Upper lobe of left lung (tissue), 6 donors: Measurements from ENCODE around the gene RGS7. TPM values are rescaled to one million over a fixed set of nuclear protein-coding genes. Genes with fewer than 3 reads are reported as not detected.
"Not testable (repeated sequence)": the region's sequence is repeated elsewhere in the genome, so short reads cannot be mapped to it uniquely, and the experiment has no call there.

Experiments used
- ATAC-seq, 2 donors: fragments of 200-7000 bp; cut with Tn5 transposase; one replicate each; pipeline ENCODE4 v1.9.1; 2022; ENCODE audit warnings: mild to moderate bottlenecking in 2 of 2, moderate library complexity in 2 of 2; ENCODE audit not compliant: low FRiP score in 2 of 2
- DNase-seq, 2 donors: peaks; one replicate each; pipeline ENCODE4 v3.0.0-alpha.2; 2019 to 2020
- H3K27ac ChIP-seq, 4 donors: fragments of 200-600 bp; sonication (generic); one replicate each; pipeline ENCODE4 v1.5.1; 2016 to 2019
- H3K27me3 ChIP-seq, 4 donors: fragments of 200-600 bp; sonication (generic); one replicate each; pipeline ENCODE4 v1.5.1; 2017 to 2019
- H3K36me3 ChIP-seq, 4 donors: fragments of 200-600 bp; sonication (generic); one replicate each; pipeline ENCODE4 v1.5.1; 2016 to 2019
- H3K4me1 ChIP-seq, 4 donors: fragments of 200-600 bp; sonication (generic); one replicate each; pipeline ENCODE4 v1.5.1; 2018 to 2019
- H3K4me3 ChIP-seq, 4 donors: fragments of 200-600 bp; sonication (generic); one replicate each; pipeline ENCODE4 v1.5.1; 2017 to 2019; ENCODE audit warnings: mild to moderate bottlenecking in 2 of 4, moderate library complexity in 1 of 4
- H3K9me3 ChIP-seq, 4 donors: fragments of 200-600 bp; sonication (generic); one replicate each; pipeline ENCODE4 v1.5.1; 2018 to 2019
- EP300 ChIP-seq, 4 donors: sonication (generic); formaldehyde crosslinking; IDR thresholded peaks; one replicate each; pipeline ENCODE4 v1.5.1; 2017; ENCODE audit warnings: antibody characterized with exemption in 4 of 4, control low read depth in 2 of 4
- POLR2A ChIP-seq, 4 donors: fragments of 450-650 bp; IDR thresholded peaks; one replicate each; pipeline ENCODE4 v1.5.1; 2016 to 2017; ENCODE audit warnings: antibody characterized with exemption in 4 of 4, mild to moderate bottlenecking in 2 of 4
- POLR2AphosphoS5 ChIP-seq, 2 donors: sonication (generic); formaldehyde crosslinking; IDR thresholded peaks; one replicate each; pipeline ENCODE4 v1.5.1; 2017; ENCODE audit warnings: antibody characterized with exemption in 2 of 2
- WGBS, 2 donors: methylation state at CpG; one replicate each; pipeline ENCODE4 v1.1.5; 2017 to 2018; 5-methylcytosine and 5-hydroxymethylcytosine counted together
- total RNA-seq, 6 donors: library from RNA; depleted of rRNA in 4 of 6; stranded (reverse); fragments of >200 nt in 4 of 6; gene quantifications; one replicate each; pipeline versions ENCODE4 v1.1.0 to v1.2.1, GENCODE V29; 2016 to 2021
- TF ChIP-seq, protein P1 (sequence below), 6 experiments: fragments of 450-650 bp in 4 of 6; fragments of 200-600 bp in 2 of 6; sonication (generic) in 2 of 6; IDR thresholded peaks; one replicate each; pipeline ENCODE4 v1.5.1; 2016 to 2019; ENCODE audit warnings: antibody characterized with exemption in 6 of 6
- donor health status: DM: no; HTN: no; CAD: no; lungs with moderate emphysema.
- donor health status: DM: no; HTN: yes; CAD: no; lungs with severe emphysema.

RGS7 gene
- total RNA-seq, 6 donors from 2014 or later, result 0.15 TPM; not detected in 5

DNA sequence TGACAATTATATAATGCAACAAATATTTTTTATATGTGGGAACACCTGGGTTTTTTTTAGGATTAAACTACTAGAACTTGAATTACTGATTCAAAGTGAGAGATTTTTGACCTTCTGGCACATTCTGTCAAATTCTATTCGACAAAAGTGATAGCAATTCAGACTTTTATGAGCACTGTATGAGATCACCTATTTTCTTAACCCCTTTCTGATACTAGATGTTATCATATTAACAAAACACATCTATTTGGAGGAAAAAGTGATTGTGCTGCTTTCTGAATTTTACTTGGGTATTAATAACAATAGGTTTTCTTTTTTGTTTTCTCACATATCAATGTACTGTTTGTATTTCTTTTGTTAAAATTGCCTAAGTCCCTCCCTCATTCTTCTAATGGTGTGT, 570.1 kb downstream of the RGS7 start:
- no peaks in the 10 kb centered on the region for H3K9me3 ChIP-seq
- H3K27ac ChIP-seq, result no peak overlapping the region
- DNase-seq, result no peak
- no peaks in the 10 kb centered on the region for H3K36me3 ChIP-seq
- H3K4me3 ChIP-seq, result no peak overlapping the region
- 65 to 66% methylated on average over 1 of the region's 1 CpG for WGBS, 2 donors
- ATAC-seq, result no peak
- no peak for TF ChIP-seq POLR2A (IDR thresholded peaks at IDR 0.05)
- no peak for TF ChIP-seq POLR2AphosphoS5 (IDR thresholded peaks at IDR 0.05)
- TF ChIP-seq, protein P1, sequence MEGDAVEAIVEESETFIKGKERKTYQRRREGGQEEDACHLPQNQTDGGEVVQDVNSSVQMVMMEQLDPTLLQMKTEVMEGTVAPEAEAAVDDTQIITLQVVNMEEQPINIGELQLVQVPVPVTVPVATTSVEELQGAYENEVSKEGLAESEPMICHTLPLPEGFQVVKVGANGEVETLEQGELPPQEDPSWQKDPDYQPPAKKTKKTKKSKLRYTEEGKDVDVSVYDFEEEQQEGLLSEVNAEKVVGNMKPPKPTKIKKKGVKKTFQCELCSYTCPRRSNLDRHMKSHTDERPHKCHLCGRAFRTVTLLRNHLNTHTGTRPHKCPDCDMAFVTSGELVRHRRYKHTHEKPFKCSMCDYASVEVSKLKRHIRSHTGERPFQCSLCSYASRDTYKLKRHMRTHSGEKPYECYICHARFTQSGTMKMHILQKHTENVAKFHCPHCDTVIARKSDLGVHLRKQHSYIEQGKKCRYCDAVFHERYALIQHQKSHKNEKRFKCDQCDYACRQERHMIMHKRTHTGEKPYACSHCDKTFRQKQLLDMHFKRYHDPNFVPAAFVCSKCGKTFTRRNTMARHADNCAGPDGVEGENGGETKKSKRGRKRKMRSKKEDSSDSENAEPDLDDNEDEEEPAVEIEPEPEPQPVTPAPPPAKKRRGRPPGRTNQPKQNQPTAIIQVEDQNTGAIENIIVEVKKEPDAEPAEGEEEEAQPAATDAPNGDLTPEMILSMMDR (IDR thresholded peaks at IDR 0.05), result no peak
- no peak for TF ChIP-seq EP300 (IDR thresholded peaks at IDR 0.05)
- no peaks in the 10 kb centered on the region for H3K4me1 ChIP-seq
- H3K27me3 ChIP-seq, result no peaks in the 10 kb centered on the region

DNA sequence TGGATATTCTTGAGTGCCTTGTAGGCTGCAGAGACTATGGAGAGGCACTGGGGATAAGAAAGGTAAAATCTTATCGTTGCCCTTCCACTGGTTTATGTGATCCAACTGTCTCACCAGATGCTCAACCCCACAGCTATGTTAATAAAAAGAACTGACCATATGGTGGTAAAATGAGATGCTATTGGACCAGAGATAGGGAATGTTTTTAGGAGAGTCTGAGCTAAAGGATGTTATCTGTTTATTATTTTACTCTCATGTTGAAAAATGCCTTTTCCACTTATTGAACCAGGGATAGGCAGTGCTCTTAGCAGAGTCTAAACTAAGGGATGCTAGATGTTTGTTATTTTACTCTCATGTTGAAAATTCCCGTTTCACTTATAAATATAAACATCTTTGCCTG, 572.2 kb downstream of the RGS7 start:
- no peaks in the 10 kb centered on the region for H3K27me3 ChIP-seq
- H3K4me3 ChIP-seq, result no peak overlapping the region
- H3K9me3 ChIP-seq, result no peaks in the 10 kb centered on the region
- H3K36me3 ChIP-seq, result no peaks in the 10 kb centered on the region
- DNase-seq (no peak), ATAC-seq (no peak)
- 76% methylated on average over 2 of the region's 2 CpGs for WGBS, 2 donors
- no peak overlapping the region for H3K27ac ChIP-seq
- H3K4me1 ChIP-seq, result no peaks in the 10 kb centered on the region
- TF ChIP-seq, protein P1 (IDR thresholded peaks at IDR 0.05), result no peak
- TF ChIP-seq POLR2AphosphoS5 (IDR thresholded peaks at IDR 0.05), result no peak
- TF ChIP-seq POLR2A (IDR thresholded peaks at IDR 0.05), result no peak
- no peak for TF ChIP-seq EP300 (IDR thresholded peaks at IDR 0.05)

DNA sequence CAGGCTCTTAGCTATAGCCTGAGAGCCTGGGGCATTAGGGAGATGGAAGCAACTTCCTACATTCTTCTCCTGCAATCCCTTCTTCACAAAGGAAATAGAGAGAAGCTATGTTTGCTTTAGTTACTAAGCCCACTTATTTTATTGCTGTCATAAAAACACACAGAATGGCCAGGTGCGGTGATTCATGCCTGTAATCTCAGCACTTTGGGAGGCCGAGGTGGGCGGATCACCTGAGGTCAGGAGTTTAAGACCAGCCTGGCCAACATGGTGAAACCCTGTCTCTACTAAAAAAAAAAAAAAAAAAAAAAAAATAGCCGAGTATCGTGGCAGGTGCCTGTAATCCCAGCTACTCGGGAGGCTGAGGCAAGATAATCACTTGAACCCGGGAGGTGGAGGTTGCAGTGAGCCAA, 573.3 kb downstream of the RGS7 start:
- not testable (repeated sequence) for H3K9me3 ChIP-seq, H3K4me3 ChIP-seq, H3K27me3 ChIP-seq, ATAC-seq, H3K27ac ChIP-seq, DNase-seq, H3K4me1 ChIP-seq, H3K36me3 ChIP-seq
- WGBS, 2 donors, result 84 to 92% methylated on average over 7 of the region's 7 CpGs

DNA sequence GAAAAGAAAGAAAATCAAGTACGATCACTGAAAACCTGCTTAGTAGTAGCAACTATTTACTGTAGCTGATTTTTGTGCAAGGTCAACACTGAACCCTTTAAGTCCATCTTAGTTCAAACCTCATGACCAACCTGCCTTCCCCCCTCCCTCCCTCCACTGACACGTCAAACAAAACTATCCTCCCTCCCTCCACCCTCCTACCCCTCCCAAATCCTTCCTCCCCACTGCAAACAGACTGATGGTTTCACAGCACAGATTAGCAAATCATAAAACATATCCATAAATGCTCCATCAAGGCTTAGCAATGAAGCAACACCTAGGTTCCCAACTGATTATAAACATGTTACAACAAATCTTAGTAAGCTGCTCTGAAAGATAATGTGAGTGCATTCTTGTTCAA, 580.8 kb downstream of the RGS7 start:
- Histone ChIP-seq H3K9me3 (no peaks in the 10 kb centered on the region), H3K4me3 (no peak overlapping the region), H3K27me3 (no peaks in the 10 kb centered on the region), H3K4me1 (no peaks in the 10 kb centered on the region), H3K36me3 (no peaks in the 10 kb centered on the region), H3K27ac (no peak overlapping the region)
- TF ChIP-seq EP300 (IDR thresholded peaks at IDR 0.05) (no peak), POLR2A (IDR thresholded peaks at IDR 0.05) (no peak), POLR2AphosphoS5 (IDR thresholded peaks at IDR 0.05) (no peak)
- TF ChIP-seq, protein P1 (IDR thresholded peaks at IDR 0.05), result no peak
- no peak for DNase-seq
- ATAC-seq, result no peak
- 48 to 61% methylated on average over 2 of the region's 2 CpGs for WGBS, 2 donors

DNA sequence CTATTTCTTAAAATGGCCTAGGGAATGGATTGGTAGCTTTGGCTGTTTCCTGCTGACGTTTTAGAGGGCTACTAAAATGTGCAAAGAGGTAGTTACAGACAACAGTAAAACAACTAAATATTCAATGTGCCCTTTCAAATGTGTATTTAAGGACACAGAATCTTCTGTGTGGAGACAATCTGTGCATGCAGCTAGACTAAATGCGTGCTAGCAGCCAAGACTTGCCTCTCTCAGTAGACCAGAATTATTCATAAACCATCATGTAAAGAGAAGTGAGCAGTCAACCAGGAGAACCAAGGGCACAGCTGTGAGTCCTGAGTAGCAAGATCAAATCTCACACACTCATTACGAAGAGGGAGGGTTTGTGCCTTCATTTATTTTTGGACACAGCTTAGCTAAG, 584.9 kb downstream of the RGS7 start:
- no peak for TF ChIP-seq EP300 (IDR thresholded peaks at IDR 0.05)
- TF ChIP-seq, protein P1 (IDR thresholded peaks at IDR 0.05), result no peak
- TF ChIP-seq POLR2AphosphoS5 (IDR thresholded peaks at IDR 0.05), result no peak
- no peak for TF ChIP-seq POLR2A (IDR thresholded peaks at IDR 0.05)
- Histone ChIP-seq H3K36me3 (no peaks in the 10 kb centered on the region), H3K27ac (no peak overlapping the region), H3K4me3 (no peak overlapping the region), H3K27me3 (no peaks in the 10 kb centered on the region), H3K4me1 (no peaks in the 10 kb centered on the region), H3K9me3 (no peaks in the 10 kb centered on the region)
- ATAC-seq (no peak), DNase-seq (no peak)
- WGBS, 2 donors, result 70% methylated on average over 3 of the region's 3 CpGs
